Uterus (tissue), 4 donors: ENCODE data around the gene SAMD10. TPM values are rescaled to one million over a fixed set of nuclear protein-coding genes. Genes with fewer than 3 reads are reported as not detected.

ENCODE experiments used
- DNase-seq, 2 donors: peaks; one replicate each; pipeline ENCODE4 v3.0.0-alpha.2; 2019 to 2020
- H3K27ac ChIP-seq, 2 donors: fragments of 200-600 bp; sonication (generic); 1 replicate in 1 of 2; 2 replicates in 1 of 2; pipeline ENCODE4 v1.5.1; 2016 to 2018
- H3K27me3 ChIP-seq, 2 donors: fragments of 200-600 bp; sonication (generic); one replicate each; pipeline ENCODE4 v1.5.1; 2018 to 2019; ENCODE audit warnings: control low read depth in 1 of 2
- H3K36me3 ChIP-seq, 2 donors: fragments of 200-600 bp; sonication (generic); one replicate each; pipeline ENCODE4 v1.5.1; 2019; ENCODE audit warnings: control low read depth in 1 of 2
- H3K4me1 ChIP-seq, 2 donors: fragments of 200-600 bp; sonication (generic); one replicate each; pipeline ENCODE4 v1.5.1; 2018 to 2019; ENCODE audit warnings: control low read depth in 1 of 2
- H3K4me3 ChIP-seq, 2 donors: fragments of 200-600 bp; sonication (generic); 1 replicate in 1 of 2; 2 replicates in 1 of 2; pipeline ENCODE4 v1.5.1; 2018 to 2019; ENCODE audit warnings: mild to moderate bottlenecking in 1 of 2
- H3K9me3 ChIP-seq, 2 donors: fragments of 200-600 bp; sonication (generic); one replicate each; pipeline ENCODE4 v1.5.1; 2019; ENCODE audit warnings: control low read depth in 1 of 2
- CTCF ChIP-seq, 4 experiments: fragments of 200-600 bp in 2 of 4; fragments of 450-650 bp in 2 of 4; sonication (generic) in 2 of 4; IDR thresholded peaks; one replicate each; pipeline ENCODE4 v1.5.1; 2016 to 2019; ENCODE audit warnings: antibody characterized with exemption in 4 of 4, mild to moderate bottlenecking in 2 of 4, moderate library complexity in 1 of 4
- POLR2A ChIP-seq, 2 donors: fragments of 450-650 bp; IDR thresholded peaks; one replicate each; pipeline ENCODE4 v1.6.1; 2016; ENCODE audit warnings: antibody characterized with exemption in 2 of 2, mild to moderate bottlenecking in 1 of 2, moderate library complexity in 1 of 2
- intact Hi-C: fragments of 100-400 bp; cut with DNase I; formaldehyde crosslinking; loops from one replicate; pipeline ENCODE4 v1.15.1; 2023; ENCODE audit warnings: low total_unique reads
- total RNA-seq, 4 donors: library from RNA; depleted of rRNA in 3 of 4; stranded (reverse); fragments of >200 nt in 3 of 4; gene quantifications; one replicate each; pipeline versions ENCODE4 v1.1.0 to v1.2.4, GENCODE V29; 2014 to 2023
- donor health status: DM: yes; HTN: yes; CAD: no.

Gene SAMD10
- total RNA-seq, 4 donors from 2014 or later: 0.83 to 7.6 (median 1.2) TPM; not detected in 1

GRCh38 chr20:64006902-64007301, 27.5 kb upstream of the SAMD10 start:
- Histone ChIP-seq H3K4me1 (no peaks in the 10 kb centered on the region), H3K27me3 (no peaks in the 10 kb centered on the region), H3K9me3 (no peaks in the 10 kb centered on the region), H3K36me3 (no peaks in the 10 kb centered on the region), H3K4me3 (no peak overlapping the region), H3K27ac (no peak overlapping the region)
- TF ChIP-seq POLR2A (IDR thresholded peaks at IDR 0.05): no peak
- no peak for DNase-seq
- intact Hi-C loops: no loop called here

- no peak overlapping the region for H3K4me3 ChIP-seq
- H3K36me3 ChIP-seq: no peaks in the 10 kb centered on the region
- intact Hi-C loops: no loop called here
- no peaks in the 10 kb centered on the region for H3K9me3 ChIP-seq
- H3K27ac ChIP-seq: no peak overlapping the region
- no peaks in the 10 kb centered on the region for H3K4me1 ChIP-seq
- H3K27me3 ChIP-seq: no peaks in the 10 kb centered on the region
- no peak for TF ChIP-seq POLR2A (IDR thresholded peaks at IDR 0.05)
- no peak for TF ChIP-seq CTCF (IDR thresholded peaks at IDR 0.05)
- DNase-seq: no peak
These were observed 27.0 kb upstream of the SAMD10 start for GRCh38 chr20:64006490-64006889.

GRCh38 chr20:64005394-64005793, 26.0 kb upstream of the SAMD10 start:
- no peaks in the 10 kb centered on the region for H3K9me3 ChIP-seq
- intact Hi-C loops: no loop called here
- no peaks in the 10 kb centered on the region for H3K36me3 ChIP-seq

GRCh38 chr20:64003960-64004725, 24.7 kb upstream of the SAMD10 start:
- intact Hi-C loops: no loop called here
- no peak overlapping the region for H3K27ac ChIP-seq
- TF ChIP-seq CTCF (IDR thresholded peaks at IDR 0.05) (no peak), POLR2A (IDR thresholded peaks at IDR 0.05) (no peak)
- H3K9me3 ChIP-seq: no peaks in the 10 kb centered on the region
- H3K36me3 ChIP-seq: no peaks in the 10 kb centered on the region
- no peak overlapping the region for H3K4me3 ChIP-seq
- no peaks in the 10 kb centered on the region for H3K27me3 ChIP-seq
- DNase-seq: no peak
- H3K4me1 ChIP-seq: no peaks in the 10 kb centered on the region

More at GRCh38 chr20:64005394-64005793, 26.0 kb upstream of the SAMD10 start:
- DNase-seq: no peak
- H3K27me3 ChIP-seq: no peaks in the 10 kb centered on the region
- TF ChIP-seq CTCF (IDR thresholded peaks at IDR 0.05): no peak
- TF ChIP-seq POLR2A (IDR thresholded peaks at IDR 0.05): no peak
- no peak overlapping the region for H3K4me3 ChIP-seq
- no peaks in the 10 kb centered on the region for H3K4me1 ChIP-seq
- H3K27ac ChIP-seq: no peak overlapping the region

- Histone ChIP-seq H3K4me1 (no peaks in the 10 kb centered on the region), H3K27me3 (no peaks in the 10 kb centered on the region), H3K9me3 (no peaks in the 10 kb centered on the region), H3K4me3 (no peak overlapping the region), H3K36me3 (no peaks in the 10 kb centered on the region), H3K27ac (no peak overlapping the region)
- intact Hi-C loops: no loop called here
- TF ChIP-seq CTCF (IDR thresholded peaks at IDR 0.05): no peak
- no peak for TF ChIP-seq POLR2A (IDR thresholded peaks at IDR 0.05)
- no peak for DNase-seq
These were observed 22.2 kb upstream of the SAMD10 start for GRCh38 chr20:64001607-64002011.
